Mesenchymal stem cell (in vitro differentiated cells and primary cell): ENCODE data around the gene GNG8.

Experiments used
- DNase-seq: peaks from one replicate; pipeline ENCODE4 v3.0.0-alpha.2; 2013
- H2AFZ ChIP-seq: one replicate; pipeline ENCODE4 v1.6.1; 2013; ENCODE audit warnings: low read depth, mild to moderate bottlenecking, control low read depth, inconsistent platforms, low read length, moderate library complexity
- H2AK5ac ChIP-seq: 2 replicates; pipeline ENCODE4 v1.6.1; 2013; ENCODE audit warnings: low read length, moderate library complexity, mild to moderate bottlenecking, inconsistent platforms; ENCODE audit not compliant: severe bottlenecking
- H2BK120ac ChIP-seq: one replicate; pipeline ENCODE4 v1.6.1; 2013; ENCODE audit warnings: low read depth, mild to moderate bottlenecking, inconsistent platforms, low read length, moderate library complexity
- H2BK12ac ChIP-seq, 2 experiments: one replicate each; pipeline ENCODE4 v1.6.1; 2013; ENCODE audit warnings: inconsistent platforms in 2 of 2, low read length in 2 of 2, mild to moderate bottlenecking in 2 of 2, moderate library complexity in 2 of 2, control low read depth in 1 of 2
- H2BK15ac ChIP-seq: one replicate; pipeline ENCODE4 v1.6.1; 2013; ENCODE audit warnings: mild to moderate bottlenecking, low read depth, inconsistent platforms; ENCODE audit not compliant: poor library complexity, severe bottlenecking
- H2BK5ac ChIP-seq: 2 replicates; pipeline ENCODE4 v1.6.1; 2013; ENCODE audit warnings: low read depth, mild to moderate bottlenecking, low read length, control low read depth, inconsistent platforms; ENCODE audit not compliant: poor library complexity, severe bottlenecking
- H3K14ac ChIP-seq, 2 experiments: one replicate each; pipeline ENCODE4 v1.6.1; 2013; ENCODE audit warnings: inconsistent platforms in 2 of 2, low read length in 2 of 2, control low read depth in 1 of 2, mild to moderate bottlenecking in 1 of 2, moderate library complexity in 1 of 2
- H3K18ac ChIP-seq, 2 experiments: one replicate each; pipeline ENCODE4 v1.6.1; 2013; ENCODE audit warnings: inconsistent platforms in 2 of 2, low read length in 2 of 2, control low read depth in 1 of 2, low read depth in 1 of 2, mild to moderate bottlenecking in 1 of 2
- H3K23ac ChIP-seq, 2 experiments: one replicate each; pipeline ENCODE4 v1.6.1; 2013; ENCODE audit warnings: inconsistent platforms in 2 of 2, low read length in 2 of 2, mild to moderate bottlenecking in 2 of 2, moderate library complexity in 2 of 2, control low read depth in 1 of 2
- H3K27ac ChIP-seq: 2 replicates; pipeline ENCODE4 v1.5.1; 2013; ENCODE audit warnings: mild to moderate bottlenecking, moderate library complexity, low read length, control low read depth, inconsistent platforms; ENCODE audit not compliant: poor library complexity, severe bottlenecking
- H3K27me3 ChIP-seq, 2 experiments: 2 replicates each; pipeline versions ENCODE4 v1.6.1 to v1.7.0; 2013; ENCODE audit warnings: low read length in 2 of 2, mild to moderate bottlenecking in 2 of 2, moderate library complexity in 2 of 2, control low read depth in 1 of 2, inconsistent platforms in 1 of 2; ENCODE audit not compliant: control insufficient read depth in 1 of 2, insufficient read depth in 1 of 2
- H3K36me3 ChIP-seq, 2 experiments: 2 replicates each; pipeline versions ENCODE4 v1.6.1 to v1.7.0; 2013; ENCODE audit warnings: low read length in 2 of 2, control low read depth in 1 of 2, inconsistent platforms in 1 of 2, low read depth in 1 of 2, mild to moderate bottlenecking in 1 of 2; ENCODE audit not compliant: insufficient read depth in 2 of 2, control insufficient read depth in 1 of 2
- H3K4ac ChIP-seq, 2 experiments: one replicate each; pipeline ENCODE4 v1.6.1; 2013; ENCODE audit warnings: inconsistent platforms in 2 of 2, low read length in 2 of 2, mild to moderate bottlenecking in 2 of 2, moderate library complexity in 2 of 2, control low read depth in 1 of 2, low read depth in 1 of 2
- H3K4me1 ChIP-seq: 2 replicates; pipeline ENCODE4 v1.6.1; 2013; ENCODE audit warnings: low read depth, low read length, control low read depth; ENCODE audit not compliant: control insufficient read depth, insufficient read depth
- H3K4me2 ChIP-seq: 2 replicates; pipeline ENCODE4 v1.6.1; 2013; ENCODE audit warnings: low read length, mild to moderate bottlenecking, inconsistent platforms; ENCODE audit not compliant: poor library complexity, severe bottlenecking
- H3K4me3 ChIP-seq, 2 experiments: 2 replicates each; pipeline versions ENCODE4 v1.5.1 to v1.7.0; 2013; ENCODE audit warnings: low read length in 2 of 2, mild to moderate bottlenecking in 2 of 2, control low read depth in 1 of 2, low read depth in 1 of 2; ENCODE audit not compliant: insufficient read depth in 1 of 2
- H3K79me1 ChIP-seq: replicated peaks from 2 replicates; pipeline ENCODE4 v1.6.1; 2013; ENCODE audit warnings: mild to moderate bottlenecking, control low read depth, low read length, inconsistent platforms; ENCODE audit not compliant: poor library complexity, severe bottlenecking
- H3K9ac ChIP-seq: 2 replicates; pipeline ENCODE4 v1.7.0; 2013; ENCODE audit warnings: mild to moderate bottlenecking, low read length, moderate library complexity
- H3K9me3 ChIP-seq: 2 replicates; pipeline ENCODE4 v1.7.0; 2013; ENCODE audit warnings: mild to moderate bottlenecking, low read length; ENCODE audit not compliant: control insufficient read depth
- H4K8ac ChIP-seq: one replicate; pipeline ENCODE4 v1.6.1; 2013; ENCODE audit warnings: inconsistent platforms, mild to moderate bottlenecking, low read length, moderate library complexity
- H4K91ac ChIP-seq: one replicate; pipeline ENCODE4 v1.6.1; 2013; ENCODE audit warnings: mild to moderate bottlenecking, low read length, inconsistent platforms
- WGBS: methylation state at CpG from one replicate; pipeline ENCODE4 v1.1.7; 2013; ENCODE audit warnings: mixed read lengths; 5-methylcytosine and 5-hydroxymethylcytosine counted together

GNG8 gene

DNA sequence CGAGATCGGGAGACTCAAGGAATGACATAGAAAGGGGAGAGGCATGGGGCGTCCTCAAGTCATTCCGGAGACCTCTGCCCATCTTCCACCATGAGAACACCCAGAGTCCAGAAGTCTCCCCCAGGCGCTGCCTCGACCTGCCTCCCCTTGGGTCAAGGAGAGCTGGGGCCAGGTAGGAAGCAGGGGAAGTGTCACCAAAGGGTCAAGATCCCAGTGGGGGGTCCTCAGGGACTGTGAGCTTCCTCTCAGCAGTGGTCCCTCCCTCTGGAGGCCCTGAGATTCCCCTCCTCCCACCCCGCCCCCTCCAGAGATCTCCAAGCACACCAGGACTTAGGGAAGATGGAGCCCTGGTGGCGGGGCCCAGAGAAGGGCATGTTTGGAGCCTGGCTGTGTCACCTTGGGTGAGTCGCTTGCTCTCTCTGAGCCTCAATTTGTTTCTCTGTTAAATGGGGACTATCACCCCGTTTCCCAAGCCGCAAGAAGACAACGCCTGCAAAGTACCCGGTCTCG is 24.1 kb upstream of the GNG8 start:
- Histone ChIP-seq H3K36me3 (no peaks in the 10 kb centered on the region), H2BK120ac (peak overlapping the region; percentile 77), H3K9me3 (no peaks in the 10 kb centered on the region), H3K18ac (peak overlapping the region; percentile 77 to 86), H2BK15ac (peak overlapping the region; percentile 64), H3K4me3 (peak overlapping the region in 1 of 2 experiments; percentile 79), H2BK12ac (peak overlapping the region in 1 of 2 experiments; percentile 79), H3K27me3 (peaks cover 0 to 23% of the 10 kb centered on the region in 2 experiments), H3K14ac (peak overlapping the region in 1 of 2 experiments; percentile 79), H3K4ac (peak overlapping the region; percentile 24 to 89), H3K27ac (no peak overlapping the region), H3K4me2 (peak overlapping the region; percentile 93), H3K79me1 (no peaks in the 10 kb centered on the region), H4K8ac (peak overlapping the region; percentile 84), H3K23ac (no peak overlapping the region), H4K91ac (peak overlapping the region; percentile 88), H3K9ac (peak overlapping the region; percentile 74), H2AK5ac (no peak overlapping the region), H2BK5ac (no peak overlapping the region), H2AFZ (no peak overlapping the region), H3K4me1 (peaks cover 19% of the 10 kb centered on the region)
- WGBS: 3% methylated on average over 10 of the region's 14 CpGs
- peak; percentile 65 for DNase-seq

DNA sequence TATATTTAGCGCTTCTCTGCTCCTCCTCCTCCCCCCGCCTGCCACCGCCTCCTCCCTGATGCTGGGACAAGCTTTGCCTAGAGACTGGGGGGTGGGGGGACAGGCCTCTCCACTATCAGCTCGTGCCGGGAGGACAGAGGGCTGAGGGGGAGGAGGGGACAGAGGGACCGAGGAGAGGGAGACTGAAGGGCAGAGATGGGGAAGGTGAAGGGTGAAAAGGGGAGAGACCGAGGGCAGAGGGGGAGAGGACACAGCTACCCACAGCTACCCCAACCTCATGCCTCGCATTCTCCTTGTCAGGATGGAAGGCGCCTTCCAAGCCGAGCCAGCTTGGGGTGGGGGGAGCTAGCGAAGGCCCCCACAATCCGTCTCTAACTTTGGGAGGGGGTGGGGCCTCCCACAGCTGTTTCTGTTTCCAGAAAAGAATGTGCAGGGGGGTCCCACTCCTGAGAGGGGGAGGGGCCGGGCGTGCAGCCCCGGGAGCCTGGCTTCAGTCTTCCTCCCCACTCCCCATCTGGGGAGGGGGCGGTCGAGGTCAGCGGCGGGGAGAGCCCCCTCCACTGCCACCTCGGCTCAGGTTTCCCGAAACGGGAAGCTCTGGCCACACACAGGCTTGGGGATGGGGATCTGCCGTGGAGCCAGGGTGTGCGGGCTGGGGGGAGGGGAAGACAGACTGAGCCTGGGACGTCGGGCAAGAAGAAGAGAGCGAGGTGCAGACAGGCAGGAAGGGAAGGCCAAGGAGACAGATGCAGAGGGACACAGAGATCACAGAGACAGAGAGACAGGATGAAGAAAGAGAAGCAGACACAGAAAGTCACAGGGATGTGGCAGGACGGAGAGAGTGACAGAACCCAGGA is 23.4 kb upstream of the GNG8 start:
- peak overlapping the region; percentile 77 to 86 for H3K18ac ChIP-seq
- peak overlapping the region; percentile 94 to 98 for H2BK12ac ChIP-seq
- H2AK5ac ChIP-seq: no peak overlapping the region
- H3K4me1 ChIP-seq: peaks cover 19% of the 10 kb centered on the region
- H3K27me3 ChIP-seq: peaks cover 0 to 26% of the 10 kb centered on the region in 2 experiments
- peak overlapping the region; percentile 26 for H2BK15ac ChIP-seq
- WGBS: under 1% methylated on average over 18 of the region's 28 CpGs
- peak; percentile 61 for DNase-seq
- peak overlapping the region; percentile 93 for H3K4me2 ChIP-seq
- peak overlapping the region; percentile 36 for H2AFZ ChIP-seq
- peak overlapping the region; percentile 88 for H4K91ac ChIP-seq
- H3K36me3 ChIP-seq: no peaks in the 10 kb centered on the region
- H2BK5ac ChIP-seq: no peak overlapping the region
- H3K4me3 ChIP-seq: peak overlapping the region; percentile 21 to 79
- no peaks in the 10 kb centered on the region for H3K79me1 ChIP-seq
- H4K8ac ChIP-seq: peak overlapping the region; percentile 84
- peak overlapping the region; percentile 89 to 96 for H3K4ac ChIP-seq
- peak overlapping the region; percentile 29 for H2BK120ac ChIP-seq
- H3K9ac ChIP-seq: peak overlapping the region; percentile 74
- peak overlapping the region; percentile 36 to 52 for H3K23ac ChIP-seq
- H3K27ac ChIP-seq: no peak overlapping the region
- H3K14ac ChIP-seq: peak overlapping the region; percentile 65 to 79
- no peaks in the 10 kb centered on the region for H3K9me3 ChIP-seq

DNA sequence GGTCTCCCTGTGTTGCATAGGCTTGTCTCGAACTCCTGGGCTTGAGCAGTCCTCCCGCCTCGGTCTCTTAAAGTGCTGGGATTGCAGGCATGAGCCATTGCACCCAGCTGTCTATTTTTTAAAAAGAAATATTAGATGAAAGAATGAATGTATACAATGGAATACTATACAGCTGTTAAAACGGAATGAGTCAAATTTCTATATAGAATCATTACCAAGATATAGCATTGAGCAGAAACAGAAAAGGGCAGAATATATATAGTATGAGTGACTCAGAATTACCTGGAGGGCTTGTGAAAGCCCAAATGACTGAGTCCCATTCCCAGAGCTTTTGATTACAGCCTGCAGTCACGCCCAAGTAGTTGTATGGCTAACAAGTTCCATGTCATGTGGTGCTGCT is 20.5 kb upstream of the GNG8 start:
- H2BK120ac ChIP-seq: no peak overlapping the region
- H2BK12ac ChIP-seq: no peak overlapping the region
- no peak overlapping the region for H2AK5ac ChIP-seq
- no peaks in the 10 kb centered on the region for H3K36me3 ChIP-seq
- peaks cover 17% of the 10 kb centered on the region for H3K4me1 ChIP-seq
- no peak overlapping the region for H3K9ac ChIP-seq
- H4K91ac ChIP-seq: no peak overlapping the region
- H2AFZ ChIP-seq: no peak overlapping the region
- no peak overlapping the region for H4K8ac ChIP-seq
- no peak overlapping the region for H3K18ac ChIP-seq
- WGBS: 91% methylated on average over 4 of the region's 5 CpGs
- no peak overlapping the region for H2BK5ac ChIP-seq
- no peak overlapping the region for H3K4me2 ChIP-seq
- H3K27ac ChIP-seq: no peak overlapping the region
- H2BK15ac ChIP-seq: no peak overlapping the region
- H3K79me1 ChIP-seq: no peaks in the 10 kb centered on the region
- H3K4me3 ChIP-seq: no peak overlapping the region
- no peaks in the 10 kb centered on the region for H3K9me3 ChIP-seq
- H3K23ac ChIP-seq: no peak overlapping the region
- H3K4ac ChIP-seq: no peak overlapping the region
- no peak for DNase-seq
- H3K27me3 ChIP-seq: peaks cover 0 to 29% of the 10 kb centered on the region in 2 experiments
- H3K14ac ChIP-seq: no peak overlapping the region

DNA sequence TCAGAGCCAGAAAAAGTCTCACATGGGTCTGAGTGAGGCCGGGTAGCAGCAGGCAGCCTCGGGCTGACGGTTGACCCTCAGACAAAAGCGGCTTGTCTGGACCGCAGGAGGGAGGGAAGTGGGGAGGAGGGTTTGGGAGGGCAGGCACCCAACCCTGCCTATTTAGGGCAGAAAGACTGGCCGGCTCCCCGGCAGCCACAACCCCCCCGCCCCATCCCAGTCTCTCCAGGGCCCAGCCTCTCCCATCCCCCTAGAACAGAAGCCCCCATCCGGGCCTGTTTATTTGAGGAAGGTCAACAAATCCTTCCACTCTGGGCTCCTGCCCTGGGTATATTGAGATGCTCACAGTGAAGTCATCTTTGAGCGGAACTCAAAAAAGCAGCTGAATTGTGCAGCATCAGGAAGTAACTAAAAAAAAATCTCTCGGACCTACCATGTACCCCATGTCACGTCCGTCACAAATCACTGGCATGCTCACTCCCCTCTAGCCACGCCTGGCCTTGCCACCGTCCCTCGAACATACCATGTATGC is 18.7 kb upstream of the GNG8 start:
- no peak overlapping the region for H3K4me3 ChIP-seq
- no peaks in the 10 kb centered on the region for H3K9me3 ChIP-seq
- peaks cover 6% of the 10 kb centered on the region for H3K4me1 ChIP-seq
- no peak overlapping the region for H3K4me2 ChIP-seq
- H4K8ac ChIP-seq: peak overlapping the region; percentile 45
- no peak overlapping the region for H2BK120ac ChIP-seq
- H3K27ac ChIP-seq: no peak overlapping the region
- no peak overlapping the region for H3K18ac ChIP-seq
- no peaks in the 10 kb centered on the region for H3K36me3 ChIP-seq
- no peak overlapping the region for H3K9ac ChIP-seq
- WGBS: 32% methylated on average over 14 of the region's 16 CpGs
- no peak overlapping the region for H3K4ac ChIP-seq
- no peak for DNase-seq
- H3K14ac ChIP-seq: no peak overlapping the region
- no peak overlapping the region for H2AFZ ChIP-seq
- H3K23ac ChIP-seq: no peak overlapping the region
- no peak overlapping the region for H4K91ac ChIP-seq
- H2BK12ac ChIP-seq: peak overlapping the region in 1 of 2 experiments; percentile 39
- no peak overlapping the region for H2AK5ac ChIP-seq
- no peak overlapping the region for H2BK15ac ChIP-seq
- H3K27me3 ChIP-seq: peaks cover 0 to 20% of the 10 kb centered on the region in 2 experiments
- H3K79me1 ChIP-seq: no peaks in the 10 kb centered on the region
- no peak overlapping the region for H2BK5ac ChIP-seq
